Endothelial cell of umbilical vein (primary cell): ENCODE data around the gene XCL2. TPM values are rescaled to one million over a fixed set of nuclear protein-coding genes. Genes with fewer than 3 reads are reported as not detected.

Experiments used
- BruUV-seq: library from RNA; stranded (reverse); fragments of 400-500 nt; replicated peaks from 2 replicates; lab custom pipeline; 2021; lab: Mats Ljungman, UMichigan
- CTCF ChIA-PET: fragments of 300-600, 350-600 bp; sonication (Branson Sonifier 250); formaldehyde crosslinking; loops from one replicate; lab custom pipeline; 2021; ENCODE audit warnings: antibody characterized with exemption, inconsistent platforms; lab: Charles Lee
- POLR2A ChIA-PET: fragments of 300-600, 350-600 bp; sonication (Branson Sonifier 250); formaldehyde crosslinking; loops from one replicate; lab custom pipeline; 2021; ENCODE audit warnings: antibody characterized with exemption, inconsistent platforms; lab: Charles Lee
- DNase-seq: peaks from one replicate; pipeline ENCODE4 v3.0.0-alpha.2; 2011; ENCODE audit warnings: low read depth, low spot score
- FAIRE-seq: peaks from 2 replicates; lab custom pipeline; 2011; peaks lifted over from hg19 to GRCh38; lab: Jason Lieb, UNC
- H2AFZ ChIP-seq: 2 replicates; pipeline ENCODE4 v1.6.0; 2012; ENCODE audit warnings: low read depth, low read length, control low read depth, inconsistent platforms
- H3K27ac ChIP-seq: 2 replicates; pipeline ENCODE4 v1.5.1; 2011; ENCODE audit warnings: low read depth, mild to moderate bottlenecking, control low read depth, low read length, moderate library complexity; ENCODE audit not compliant: insufficient read depth
- H3K27me3 ChIP-seq, 2 experiments: 2 replicates each; pipeline versions ENCODE4 v1.6.0 to v1.6.1; 2011; ENCODE audit warnings: low read length in 2 of 2, mixed read lengths in 1 of 2; ENCODE audit not compliant: control insufficient read depth in 2 of 2, insufficient read depth in 2 of 2
- H3K36me3 ChIP-seq, 2 experiments: 2 replicates in 1 of 2; 3 replicates in 1 of 2; pipeline ENCODE4 v1.5.1; 2011; ENCODE audit warnings: low read length in 2 of 2, mild to moderate bottlenecking in 1 of 2, moderate library complexity in 1 of 2; ENCODE audit not compliant: control insufficient read depth in 2 of 2, insufficient read depth in 2 of 2; ENCODE audit errors: extremely low read depth in 1 of 2
- H3K4me1 ChIP-seq: 3 replicates; pipeline ENCODE4 v1.5.1; 2011; ENCODE audit warnings: mild to moderate bottlenecking, low read length; ENCODE audit not compliant: control insufficient read depth, insufficient read depth; ENCODE audit errors: extremely low read depth
- H3K4me2 ChIP-seq: 2 replicates; pipeline ENCODE4 v1.6.1; 2011; ENCODE audit warnings: low read length, control low read depth, mixed read lengths; ENCODE audit not compliant: insufficient read depth
- H3K4me3 ChIP-seq, 3 experiments: fragments of 200-600 bp in 1 of 3; sonication (generic), shearing (Covaris generic) in 1 of 3; replicated peaks in 1 of 3; 2 replicates each; pipeline ENCODE4 v1.5.1; 2011 to 2016; ENCODE audit warnings: control low read depth in 3 of 3, low read length in 3 of 3, mild to moderate bottlenecking in 2 of 3, inconsistent platforms in 1 of 3, low read depth in 1 of 3, moderate library complexity in 1 of 3; ENCODE audit not compliant: insufficient read depth in 1 of 3
- H3K79me2 ChIP-seq: 2 replicates; pipeline ENCODE4 v1.6.0; 2012; ENCODE audit warnings: low read length, inconsistent platforms; ENCODE audit not compliant: control insufficient read depth, insufficient read depth
- H3K9ac ChIP-seq: replicated peaks from 2 replicates; pipeline ENCODE3; 2011; ENCODE audit warnings: low read length, control low read depth; ENCODE audit not compliant: insufficient read depth; ENCODE audit errors: extremely low read depth
- H3K9me1 ChIP-seq: replicated peaks from 3 replicates; pipeline ENCODE4 v1.6.0; 2011; ENCODE audit warnings: mild to moderate bottlenecking, low read length; ENCODE audit not compliant: control insufficient read depth, insufficient read depth; ENCODE audit errors: extremely low read depth
- H3K9me3 ChIP-seq: replicated peaks from 2 replicates; pipeline ENCODE4 v1.5.1; 2012; ENCODE audit warnings: low read length, inconsistent platforms; ENCODE audit not compliant: control insufficient read depth, insufficient read depth
- H4K20me1 ChIP-seq: replicated peaks from 2 replicates; pipeline ENCODE3; 2011; ENCODE audit warnings: mild to moderate bottlenecking, low read length; ENCODE audit not compliant: control insufficient read depth, insufficient read depth; ENCODE audit errors: extremely low read depth
- EZH2 ChIP-seq: IDR thresholded peaks from 2 replicates; pipeline ENCODE4 v1.6.1; 2012; ENCODE audit warnings: borderline replicate concordance, low read depth, mild to moderate bottlenecking, moderate library complexity, low read length, inconsistent platforms; ENCODE audit not compliant: severe bottlenecking
- FOS ChIP-seq: IDR thresholded peaks from 2 replicates; pipeline ENCODE4 v1.6.1; 2011; ENCODE audit warnings: mild to moderate bottlenecking, low read length, moderate library complexity, borderline replicate concordance; ENCODE audit not compliant: insufficient read depth
- GATA2 ChIP-seq: IDR thresholded peaks from 2 replicates; pipeline ENCODE4 v1.7.0; 2011; ENCODE audit warnings: low read depth, mild to moderate bottlenecking, moderate library complexity, mixed read lengths, low read length; ENCODE audit not compliant: insufficient read length, insufficient read depth
- JUN ChIP-seq: IDR thresholded peaks from 2 replicates; pipeline ENCODE4 v1.6.1; 2011; ENCODE audit warnings: borderline replicate concordance, low read depth; ENCODE audit not compliant: insufficient read length, insufficient read depth
- MYC ChIP-seq: IDR thresholded peaks from one replicate; pipeline ENCODE4 v1.6.1; 2011; ENCODE audit warnings: mild to moderate bottlenecking, low read depth, low read length
- POLR2A ChIP-seq: IDR thresholded peaks from 2 replicates; pipeline ENCODE4 v1.6.1; 2012; ENCODE audit warnings: low read depth, mild to moderate bottlenecking, control low read depth, low read length
- POLR2AphosphoS5 ChIP-seq: IDR thresholded peaks from 2 replicates; pipeline ENCODE4 v1.6.1; 2012; ENCODE audit warnings: low read depth, mild to moderate bottlenecking, control low read depth, low read length, moderate library complexity; ENCODE audit not compliant: insufficient read depth
- dilution Hi-C: fragments of 300-500 bp; cut with MboI; formaldehyde crosslinking; loops from one replicate; pipeline ENCODE4 v1.15.0; 2019; ENCODE audit warnings: low sequenced_read_pairs; ENCODE audit not compliant: extremely low pct_ligation_motif_present
- intact Hi-C: fragments of 100-400 bp; cut with micrococcal nuclease; formaldehyde crosslinking; loops from one replicate; pipeline ENCODE4 v1.10.0; 2022
- polyA plus RNA-seq, 4 experiments: library from polyadenylated mRNA; depleted of rRNA in 3 of 4; stranded (reverse) in 3 of 4; unstranded in 1 of 4; fragments of >200 nt; gene quantifications; 2 replicates each; pipeline versions ENCODE4 v1.2.1 to v1.2.3, GENCODE V29; 2011 to 2012; ENCODE audit warnings: missing spikeins in 1 of 4
- total RNA-seq: library from RNA; stranded (reverse); gene quantifications from 2 replicates; pipeline ENCODE4 v1.2.3, GENCODE V29; 2021
- TF ChIP-seq, protein P1 (sequence below), 2 donors: IDR thresholded peaks; 1 replicate in 1 of 2; 2 replicates in 1 of 2; pipeline ENCODE4 v1.5.1; 2011; ENCODE audit warnings: low read length in 2 of 2, mild to moderate bottlenecking in 2 of 2, moderate library complexity in 2 of 2, control low read depth in 1 of 2, inconsistent platforms in 1 of 2, low read depth in 1 of 2; ENCODE audit not compliant: insufficient read depth in 1 of 2; ENCODE audit errors: extremely low read depth in 1 of 2
- TF ChIP-seq, protein P2 (sequence below): IDR thresholded peaks from 2 replicates; pipeline ENCODE4 v1.6.1; 2011; ENCODE audit not compliant: insufficient read depth, insufficient read length

Gene XCL2
- total and polyA plus RNA-seq, 2 donors (not counting 3 experiments of a cell fraction or from before 2014, with no cell fraction given) = not detected

DNA sequence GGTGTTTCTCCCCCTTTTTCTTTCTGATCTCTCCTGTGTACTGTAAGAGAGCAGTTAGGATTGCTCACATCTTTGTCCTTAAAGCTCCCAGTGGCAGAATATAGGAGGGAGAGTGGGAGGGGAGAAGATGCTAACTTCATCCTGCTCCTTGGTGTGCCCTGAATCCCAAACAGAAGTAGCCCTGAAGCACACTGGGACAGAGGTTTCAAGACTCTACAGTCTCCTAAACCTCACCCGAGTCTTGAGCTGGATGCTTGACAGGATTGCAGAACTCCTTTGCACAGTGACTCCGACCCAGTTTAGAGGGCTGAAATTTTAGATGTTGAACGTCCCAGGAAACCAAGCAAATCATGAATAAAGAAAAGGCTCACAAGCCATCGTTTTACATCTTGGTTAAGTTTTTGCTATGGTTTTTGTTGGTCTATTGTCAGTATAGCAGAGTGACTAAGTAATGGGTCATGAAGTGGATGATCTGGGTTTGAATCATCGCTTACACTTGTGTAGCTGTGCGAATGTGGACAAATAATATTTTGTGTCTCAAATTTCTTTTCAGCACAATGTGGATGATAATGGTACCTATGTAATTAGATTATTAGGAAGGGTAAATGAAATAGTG is 37.5 kb downstream of the XCL2 start:
- H3K27me3 ChIP-seq = peaks cover 0 to 3% of the 10 kb centered on the region in 2 experiments

DNA sequence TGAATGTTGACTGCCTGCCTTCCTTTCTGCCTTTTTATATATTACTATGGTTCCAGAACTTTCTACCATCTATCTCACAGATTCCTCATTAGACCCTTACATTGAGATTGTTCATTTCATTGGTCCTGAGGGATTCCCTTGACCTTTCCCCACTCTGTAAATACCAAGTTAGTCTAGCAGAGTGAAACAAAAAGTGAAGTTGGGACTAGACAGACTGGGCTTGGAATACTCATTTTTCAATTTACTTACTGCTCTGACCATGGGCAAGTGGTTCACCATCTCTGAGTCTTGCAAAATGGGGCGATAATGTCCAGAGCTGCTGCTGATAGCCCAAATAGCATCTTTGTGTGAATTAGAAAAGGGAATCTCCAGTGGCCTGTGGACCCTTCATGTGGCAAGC is 38.8 kb downstream of the XCL2 start:
- dilution Hi-C loops = no loop called here
- no peak overlapping the region for H3K27ac ChIP-seq
- CTCF ChIA-PET = no interaction called here

More for the DNA sequence above, 37.5 kb downstream of the XCL2 start:
- H3K27ac ChIP-seq = no peak overlapping the region
- TF ChIP-seq POLR2A = no peak
- FAIRE-seq (no peak), DNase-seq (no peak)
- CTCF ChIA-PET = no interaction called here
- H2AFZ ChIP-seq = no peak overlapping the region
- POLR2A ChIA-PET = no interaction called here
- no peak overlapping the region for H3K4me2 ChIP-seq
- H3K79me2 ChIP-seq = no peaks in the 10 kb centered on the region
- H3K4me3 ChIP-seq = no peak overlapping the region
- no peaks in the 10 kb centered on the region for H3K4me1 ChIP-seq
- intact Hi-C loops = no loop called here
- H4K20me1 ChIP-seq = no peaks in the 10 kb centered on the region
- dilution Hi-C loops = no loop called here
- H3K36me3 ChIP-seq = no peaks in the 10 kb centered on the region
- no peaks in the 10 kb centered on the region for H3K9me3 ChIP-seq
- no TSS peak for BruUV-seq
- H3K9me1 ChIP-seq = no peaks in the 10 kb centered on the region
- no peak overlapping the region for H3K9ac ChIP-seq

More for the DNA sequence above, 38.8 kb downstream of the XCL2 start:
- no peak for DNase-seq
- Histone ChIP-seq H3K9me3 (no peaks in the 10 kb centered on the region), H3K36me3 (no peaks in the 10 kb centered on the region), H3K4me1 (no peaks in the 10 kb centered on the region), H2AFZ (no peak overlapping the region), H3K27me3 (peaks cover 0 to under 1% of the 10 kb centered on the region in 2 experiments), H3K4me3 (no peak overlapping the region), H3K79me2 (no peaks in the 10 kb centered on the region), H3K4me2 (no peak overlapping the region), H3K9me1 (no peaks in the 10 kb centered on the region), H3K9ac (no peak overlapping the region), H4K20me1 (no peaks in the 10 kb centered on the region)
- no peak for FAIRE-seq
- no TSS peak for BruUV-seq
- intact Hi-C loops = no loop called here
- TF ChIP-seq POLR2AphosphoS5 (no peak), JUN (no peak), EZH2 (no peak), POLR2A (no peak), GATA2 (no peak), FOS (no peak), MYC (no peak)
- TF ChIP-seq, protein P1, sequence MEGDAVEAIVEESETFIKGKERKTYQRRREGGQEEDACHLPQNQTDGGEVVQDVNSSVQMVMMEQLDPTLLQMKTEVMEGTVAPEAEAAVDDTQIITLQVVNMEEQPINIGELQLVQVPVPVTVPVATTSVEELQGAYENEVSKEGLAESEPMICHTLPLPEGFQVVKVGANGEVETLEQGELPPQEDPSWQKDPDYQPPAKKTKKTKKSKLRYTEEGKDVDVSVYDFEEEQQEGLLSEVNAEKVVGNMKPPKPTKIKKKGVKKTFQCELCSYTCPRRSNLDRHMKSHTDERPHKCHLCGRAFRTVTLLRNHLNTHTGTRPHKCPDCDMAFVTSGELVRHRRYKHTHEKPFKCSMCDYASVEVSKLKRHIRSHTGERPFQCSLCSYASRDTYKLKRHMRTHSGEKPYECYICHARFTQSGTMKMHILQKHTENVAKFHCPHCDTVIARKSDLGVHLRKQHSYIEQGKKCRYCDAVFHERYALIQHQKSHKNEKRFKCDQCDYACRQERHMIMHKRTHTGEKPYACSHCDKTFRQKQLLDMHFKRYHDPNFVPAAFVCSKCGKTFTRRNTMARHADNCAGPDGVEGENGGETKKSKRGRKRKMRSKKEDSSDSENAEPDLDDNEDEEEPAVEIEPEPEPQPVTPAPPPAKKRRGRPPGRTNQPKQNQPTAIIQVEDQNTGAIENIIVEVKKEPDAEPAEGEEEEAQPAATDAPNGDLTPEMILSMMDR (IDR thresholded peaks at IDR 0.05; ENCODE audit: extremely low read depth in 1 of 2, insufficient read depth in 1 of 2, low read depth in 1 of 2, low read length in 2 of 2) = no peak
- TF ChIP-seq, protein P2, sequence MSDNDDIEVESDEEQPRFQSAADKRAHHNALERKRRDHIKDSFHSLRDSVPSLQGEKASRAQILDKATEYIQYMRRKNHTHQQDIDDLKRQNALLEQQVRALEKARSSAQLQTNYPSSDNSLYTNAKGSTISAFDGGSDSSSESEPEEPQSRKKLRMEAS = no peak
- POLR2A ChIA-PET = no interaction called here
